ENCODE measurements around the gene TSEN15. TPM values are rescaled to one million over a fixed set of nuclear protein-coding genes. Genes with fewer than 3 reads are reported as not detected.

The TSEN15 gene
- total and polyA plus RNA-seq, 4 donors = 9.1 to 21.9 (median 19.3) TPM

- no peaks in the 10 kb centered on the region for H3K36me3 ChIP-seq (ENCODE audit: control insufficient read depth in 4 of 4, insufficient read depth in 3 of 4, low read depth in 1 of 4, low read length in 3 of 4)
- H3K9me3 ChIP-seq (ENCODE audit: control insufficient read depth in 4 of 4, low read length in 3 of 4) = no peaks in the 10 kb centered on the region
- H3K27ac ChIP-seq (ENCODE audit: low read depth in 1 of 2, low read length in 2 of 2) = no peak overlapping the region
- no peaks in the 10 kb centered on the region for H3K27me3 ChIP-seq (ENCODE audit: control insufficient read depth in 4 of 4, insufficient read depth in 4 of 4, low read length in 3 of 4)
- no peak overlapping the region for H3K4me3 ChIP-seq (ENCODE audit: low read depth in 1 of 3, low read length in 3 of 3)
- no peaks in the 10 kb centered on the region for H3K4me1 ChIP-seq (ENCODE audit: control insufficient read depth in 4 of 4, insufficient read depth in 4 of 4, low read length in 3 of 4)
- DNase-seq (ENCODE audit: low spot score) = no peak
- TF ChIP-seq YY1 (IDR thresholded peaks at IDR 0.05) (no peak), RXRA (IDR thresholded peaks at IDR 0.05) (no peak), REST (IDR thresholded peaks at IDR 0.05) (no peak)
- no peak overlapping the region for H3K9ac ChIP-seq (ENCODE audit: low read depth in 1 of 2, low read length in 2 of 2)
Measured at GRCh38 chr1:184080309-184080708, 28.8 kb downstream of the TSEN15 start.

- no peaks in the 10 kb centered on the region for H3K9me3 ChIP-seq (ENCODE audit: control insufficient read depth in 4 of 4, low read length in 3 of 4)
- H3K4me1 ChIP-seq (ENCODE audit: control insufficient read depth in 4 of 4, insufficient read depth in 4 of 4, low read length in 3 of 4) = no peaks in the 10 kb centered on the region
- WGBS = 93% methylated on average over 5 of the region's 5 CpGs
- DNase-seq (ENCODE audit: low spot score) = no peak
- H3K27me3 ChIP-seq (ENCODE audit: control insufficient read depth in 4 of 4, insufficient read depth in 4 of 4, low read length in 3 of 4) = no peaks in the 10 kb centered on the region
- no peak overlapping the region for H3K9ac ChIP-seq (ENCODE audit: low read depth in 1 of 2, low read length in 2 of 2)
- H3K4me3 ChIP-seq (ENCODE audit: low read depth in 1 of 3, low read length in 3 of 3) = no peak overlapping the region
- TF ChIP-seq FOXA1 (IDR thresholded peaks at IDR 0.05) (no peak), GABPA (IDR thresholded peaks at IDR 0.05 in 1 of 2, conservative IDR thresholded peaks at IDR 0.05 in 1 of 2) (no peak), FOXA2 (IDR thresholded peaks at IDR 0.05) (no peak), ZBTB33 (IDR thresholded peaks at IDR 0.05) (no peak), NR2F2 (IDR thresholded peaks at IDR 0.05) (no peak), JUND (IDR thresholded peaks at IDR 0.05) (no peak), CTCF (IDR thresholded peaks at IDR 0.05; ENCODE audit: low read depth, low read length, missing input control) (no peak), MAX (IDR thresholded peaks at IDR 0.05) (no peak), ATF3 (IDR thresholded peaks at IDR 0.05) (no peak), RAD21 (IDR thresholded peaks at IDR 0.05) (no peak), SP1 (IDR thresholded peaks at IDR 0.05) (no peak), EGR1 (IDR thresholded peaks at IDR 0.05; ENCODE audit: low read depth in 2 of 2) (no peak)
- no peak overlapping the region for H3K27ac ChIP-seq (ENCODE audit: low read depth in 1 of 2, low read length in 2 of 2)
- H3K36me3 ChIP-seq (ENCODE audit: control insufficient read depth in 4 of 4, insufficient read depth in 3 of 4, low read depth in 1 of 4, low read length in 3 of 4) = no peaks in the 10 kb centered on the region
Measured at GRCh38 chr1:184082541-184083415, 31.2 kb downstream of the TSEN15 start.

All from liver (tissue), 9 donors.